B cell (primary cell): ENCODE data around the gene LAMC2.

Experiments used
- CTCF ChIP-seq: fragments of 200-600 bp; IDR thresholded peaks from one replicate; pipeline ENCODE4 v1.8.0; 2022; ENCODE audit warnings: antibody characterized with exemption, mild to moderate bottlenecking
- EZH2 ChIP-seq: IDR thresholded peaks from 2 replicates; pipeline ENCODE4 v1.6.1; 2012; ENCODE audit warnings: borderline replicate concordance, low read depth, mild to moderate bottlenecking, moderate library complexity, low read length; ENCODE audit not compliant: insufficient read depth, poor library complexity, severe bottlenecking

GRCh38 chr1:183166454-183166853, 19.6 kb upstream of the LAMC2 start:
- TF ChIP-seq CTCF (no peak), EZH2 (no peak)
